Measurements from ENCODE around the gene VPS13C.

The VPS13C gene

GRCh38 chr15:62104846-62105245, 44.6 kb upstream of the VPS13C start:
- no peak for TF ChIP-seq CTCF (IDR thresholded peaks at IDR 0.05; ENCODE audit: extremely low read depth, missing control alignments)
- DNase-seq (ENCODE audit: low spot score), result no peak

- DNase-seq (ENCODE audit: low spot score), result no peak
- no peak for TF ChIP-seq CTCF (IDR thresholded peaks at IDR 0.05; ENCODE audit: extremely low read depth, missing control alignments)
These were observed 44.2 kb upstream of the VPS13C start for GRCh38 chr15:62104401-62104800.

- no peak for TF ChIP-seq CTCF (IDR thresholded peaks at IDR 0.05; ENCODE audit: extremely low read depth, missing control alignments)
- DNase-seq (ENCODE audit: low spot score), result no peak
These were observed 43.2 kb upstream of the VPS13C start for GRCh38 chr15:62103431-62103830.

- DNase-seq (ENCODE audit: low spot score), result no peak
- TF ChIP-seq CTCF (IDR thresholded peaks at IDR 0.05; ENCODE audit: extremely low read depth, missing control alignments), result no peak
These were observed 38.9 kb upstream of the VPS13C start for GRCh38 chr15:62099094-62099601.

GRCh38 chr15:62094388-62094787, 34.1 kb upstream of the VPS13C start:
- no peak for DNase-seq (ENCODE audit: low spot score)
- no peak for TF ChIP-seq CTCF (IDR thresholded peaks at IDR 0.05; ENCODE audit: extremely low read depth, missing control alignments)

GRCh38 chr15:62093809-62094208, 33.6 kb upstream of the VPS13C start:
- TF ChIP-seq CTCF (IDR thresholded peaks at IDR 0.05; ENCODE audit: extremely low read depth, missing control alignments), result no peak
- DNase-seq (ENCODE audit: low spot score), result no peak

- no peak for DNase-seq (ENCODE audit: low spot score)
- TF ChIP-seq CTCF (IDR thresholded peaks at IDR 0.05; ENCODE audit: extremely low read depth, missing control alignments), result no peak
These were observed 30.7 kb upstream of the VPS13C start for GRCh38 chr15:62090988-62091387.
